SK-N-MC (cell line): ENCODE data around the gene TCF15.

Source experiments
- EZH2 ChIP-seq: fragments of 200-600 bp; sonication (generic); IDR thresholded peaks from one replicate; pipeline ENCODE4 v1.6.1; 2017; ENCODE audit warnings: antibody characterized with exemption
- FOXP2 ChIP-seq: optimal IDR thresholded peaks from 2 replicates; pipeline ENCODE3; 2011; ENCODE audit warnings: mild to moderate bottlenecking, moderate library complexity; ENCODE audit not compliant: insufficient read depth; ENCODE audit errors: extremely low read length, control extremely low read depth
- POLR2AphosphoS5 ChIP-seq: IDR thresholded peaks from 2 replicates; pipeline ENCODE4 v1.6.1; 2012; ENCODE audit warnings: mild to moderate bottlenecking, low read depth, low read length, borderline replicate concordance

DNA sequence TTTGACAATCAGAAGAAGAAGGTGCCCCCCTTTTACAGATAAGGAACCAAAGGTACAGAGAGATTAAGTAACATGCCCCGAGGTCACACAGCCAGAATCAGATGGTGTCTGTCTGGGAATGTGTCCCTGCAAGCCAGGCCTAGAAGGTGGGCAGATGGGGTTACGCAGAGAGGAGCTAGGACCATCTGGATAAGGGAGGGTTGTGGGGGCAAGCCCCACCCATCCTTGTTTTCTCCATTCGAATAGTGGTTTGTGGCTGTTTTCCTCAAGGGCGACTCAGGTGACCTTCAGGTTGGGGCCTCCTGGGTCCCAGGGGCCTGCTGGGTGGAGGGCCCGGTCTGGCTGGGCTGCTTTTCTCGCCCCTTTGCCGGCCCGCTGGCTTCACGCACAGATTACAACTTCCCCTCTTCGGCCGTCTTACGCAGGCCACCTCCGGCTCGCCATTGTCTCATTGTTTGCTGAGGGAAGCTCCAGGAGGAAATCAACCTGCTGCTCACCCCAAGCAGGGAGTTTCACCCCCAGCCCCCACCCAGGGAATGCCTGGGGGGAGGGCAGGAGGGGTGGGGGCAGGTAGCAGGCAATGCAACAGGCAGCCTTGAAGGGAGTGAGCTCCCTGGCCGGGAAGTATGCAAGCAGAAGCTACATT is 35.7 kb downstream of the TCF15 start:
- no peak for TF ChIP-seq POLR2AphosphoS5
- no peak for TF ChIP-seq EZH2
- TF ChIP-seq FOXP2, result no peak
